SK-N-SH treated with all-trans-retinoic acid at 6 μM for 48 hours (cell line): Measurements from ENCODE around the gene NLRP8.

Experiments used
- ATAC-seq: fragments of 200-7000 bp; cut with Tn5 transposase; 3 replicates; pipeline ENCODE4 v1.9.1; 2020; ENCODE audit warnings: mild to moderate bottlenecking, moderate library complexity
- ARNTL ChIP-seq: fragments of 450-650 bp; formaldehyde crosslinking; IDR thresholded peaks from 2 replicates; pipeline ENCODE4 v1.5.0; 2020; ENCODE audit warnings: low read depth, mild to moderate bottlenecking, moderate library complexity, borderline replicate concordance
- BACH2 ChIP-seq: fragments of 250-450 bp; sonication (Bioruptor Pico); IDR thresholded peaks from 2 replicates; pipeline ENCODE4 v1.9.0; 2021; ENCODE audit warnings: mild to moderate bottlenecking, borderline replicate concordance
- CSDC2 ChIP-seq: fragments of 250-450 bp; sonication (Bioruptor Pico); IDR thresholded peaks from 2 replicates; pipeline ENCODE4 v1.5.0; 2020; ENCODE audit warnings: mild to moderate bottlenecking, moderate library complexity
- ESRRG ChIP-seq: fragments of 250-450 bp; sonication (Bioruptor Pico); IDR thresholded peaks from 2 replicates; pipeline ENCODE4 v1.6.1; 2021; ENCODE audit warnings: mild to moderate bottlenecking
- OSR1 ChIP-seq: fragments of 250-450 bp; sonication (Bioruptor Pico); IDR thresholded peaks from 2 replicates; pipeline ENCODE4 v1.8.0; 2022; ENCODE audit warnings: moderate library complexity, mild to moderate bottlenecking, inconsistent platforms
- PPARA ChIP-seq: fragments of 250-450 bp; sonication (Bioruptor Pico); IDR thresholded peaks from 2 replicates; pipeline ENCODE4 v1.5.0; 2020; ENCODE audit warnings: mild to moderate bottlenecking, borderline replicate concordance
- RARB ChIP-seq: fragments of 250-450 bp; sonication (Bioruptor Pico); IDR thresholded peaks from 2 replicates; pipeline ENCODE4 v1.8.0; 2021; ENCODE audit warnings: mild to moderate bottlenecking, moderate library complexity
- SNAI2 ChIP-seq: fragments of 250-450 bp; sonication (Bioruptor Pico); IDR thresholded peaks from 2 replicates; pipeline ENCODE4 v1.5.0; 2020; ENCODE audit warnings: mild to moderate bottlenecking, moderate library complexity
- TOX ChIP-seq: fragments of 250-450 bp; sonication (Bioruptor Pico); IDR thresholded peaks from 2 replicates; pipeline ENCODE4 v1.8.0; 2021; ENCODE audit warnings: mild to moderate bottlenecking, moderate library complexity, borderline replicate concordance
- ZC3H10 ChIP-seq: fragments of 250-450 bp; sonication (Bioruptor Pico); IDR thresholded peaks from 2 replicates; pipeline ENCODE4 v1.5.1; 2021; ENCODE audit warnings: mild to moderate bottlenecking, moderate library complexity
- ZFP3 ChIP-seq: fragments of 250-450 bp; sonication (Bioruptor Pico); IDR thresholded peaks from 2 replicates; pipeline ENCODE4 v1.5.0; 2020; ENCODE audit warnings: mild to moderate bottlenecking, moderate library complexity
- ZFP30 ChIP-seq: fragments of 450-650 bp; formaldehyde crosslinking; IDR thresholded peaks from 2 replicates; pipeline ENCODE4 v1.5.0; 2022; ENCODE audit warnings: mild to moderate bottlenecking, moderate library complexity
- ZNF565 ChIP-seq: fragments of 450-650 bp; formaldehyde crosslinking; conservative IDR thresholded peaks from 2 replicates; pipeline ENCODE4 v1.5.0; 2020; ENCODE audit warnings: low read depth, mild to moderate bottlenecking, moderate library complexity
- ZNF70 ChIP-seq: fragments of 450-650 bp; formaldehyde crosslinking; IDR thresholded peaks from 2 replicates; pipeline ENCODE4 v1.5.0; 2020; ENCODE audit warnings: mild to moderate bottlenecking, moderate library complexity
- ZNF8 ChIP-seq: fragments of 450-650 bp; formaldehyde crosslinking; IDR thresholded peaks from 2 replicates; pipeline ENCODE4 v1.5.0; 2020; ENCODE audit warnings: mild to moderate bottlenecking, moderate library complexity
- TF ChIP-seq, protein P1 (sequence below): fragments of 250-450 bp; sonication (Bioruptor Pico); IDR thresholded peaks from 2 replicates; pipeline ENCODE4 v1.5.0; 2020; ENCODE audit warnings: mild to moderate bottlenecking, moderate library complexity
- TF ChIP-seq, protein P2 (sequence below): fragments of 250-450 bp; sonication (Bioruptor Pico); IDR thresholded peaks from 2 replicates; pipeline ENCODE4 v1.5.1; 2020; ENCODE audit warnings: low read depth, mild to moderate bottlenecking, moderate library complexity
- TF ChIP-seq, protein P3 (sequence below): fragments of 250-450 bp; sonication (Bioruptor Pico); IDR thresholded peaks from 2 replicates; pipeline ENCODE4 v1.8.0; 2020; ENCODE audit warnings: mild to moderate bottlenecking, moderate library complexity, borderline replicate concordance
- TF ChIP-seq, protein P4 (sequence below): fragments of 250-450 bp; sonication (Bioruptor Pico); IDR thresholded peaks from 2 replicates; pipeline ENCODE4 v1.5.1; 2021; ENCODE audit warnings: mild to moderate bottlenecking, moderate library complexity
- TF ChIP-seq, protein P5 (sequence below): fragments of 250-450 bp; sonication (Bioruptor Pico); IDR thresholded peaks from 2 replicates; pipeline ENCODE4 v1.8.0; 2021; ENCODE audit warnings: low read depth, mild to moderate bottlenecking, moderate library complexity, borderline replicate concordance

NLRP8 gene

DNA sequence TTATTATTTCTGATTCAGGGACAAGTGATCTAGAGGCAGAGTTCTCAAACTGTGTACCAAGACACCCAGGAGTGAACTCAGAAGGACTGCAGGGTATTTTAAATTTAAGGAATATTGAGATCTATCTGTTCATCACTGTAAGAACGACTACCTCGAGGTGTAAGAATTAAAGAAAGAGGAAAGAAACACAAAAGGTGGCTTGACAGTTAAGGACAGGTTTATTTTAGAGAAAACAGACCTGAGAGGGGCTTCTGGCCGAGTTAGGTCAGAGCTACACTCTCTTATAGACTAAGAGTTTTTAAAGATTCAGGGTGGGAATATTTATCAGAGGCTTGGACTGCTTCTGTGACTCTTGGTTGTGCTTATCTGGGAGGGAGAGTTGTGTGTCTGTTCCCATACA lies 26.4 kb downstream of the NLRP8 start (continued):
- TF ChIP-seq ESRRG (CRISPR knock-in tag) = no peak
- no peak for TF ChIP-seq OSR1
- no peak for TF ChIP-seq CSDC2 (CRISPR knock-in tag)
- no peak for TF ChIP-seq ZFP30 (CRISPR knock-in tag)
- TF ChIP-seq SNAI2 (CRISPR knock-in tag) = no peak
- TF ChIP-seq ZNF565 (CRISPR knock-in tag) = no peak
- TF ChIP-seq, all 23 proteins: peak for 0

DNA sequence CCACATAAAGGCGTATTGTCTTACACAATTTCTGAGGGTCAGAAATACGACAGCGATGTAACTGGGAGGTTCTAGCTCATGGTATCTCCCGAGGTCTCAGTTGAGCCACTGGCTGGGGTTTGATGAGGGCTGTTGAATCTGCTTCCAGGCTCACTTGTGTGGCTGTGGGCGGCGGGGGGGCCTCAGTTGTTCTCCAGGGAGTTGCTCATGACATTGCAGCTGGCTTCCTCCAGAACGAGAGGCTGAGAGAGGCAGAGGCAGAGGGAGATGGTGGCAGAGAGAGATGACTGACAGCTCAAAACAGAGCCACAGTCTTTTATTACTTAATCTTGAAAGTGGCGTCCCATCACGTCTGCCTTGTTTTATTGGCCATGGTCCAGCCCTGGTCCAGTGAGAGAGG lies 32.8 kb downstream of the NLRP8 start:
- ATAC-seq = no peak
- TF ChIP-seq ZFP3 (CRISPR knock-in tag) (no peak), ARNTL (CRISPR knock-in tag) (no peak), ZC3H10 (CRISPR knock-in tag) (no peak)
- TF ChIP-seq, protein P1, sequence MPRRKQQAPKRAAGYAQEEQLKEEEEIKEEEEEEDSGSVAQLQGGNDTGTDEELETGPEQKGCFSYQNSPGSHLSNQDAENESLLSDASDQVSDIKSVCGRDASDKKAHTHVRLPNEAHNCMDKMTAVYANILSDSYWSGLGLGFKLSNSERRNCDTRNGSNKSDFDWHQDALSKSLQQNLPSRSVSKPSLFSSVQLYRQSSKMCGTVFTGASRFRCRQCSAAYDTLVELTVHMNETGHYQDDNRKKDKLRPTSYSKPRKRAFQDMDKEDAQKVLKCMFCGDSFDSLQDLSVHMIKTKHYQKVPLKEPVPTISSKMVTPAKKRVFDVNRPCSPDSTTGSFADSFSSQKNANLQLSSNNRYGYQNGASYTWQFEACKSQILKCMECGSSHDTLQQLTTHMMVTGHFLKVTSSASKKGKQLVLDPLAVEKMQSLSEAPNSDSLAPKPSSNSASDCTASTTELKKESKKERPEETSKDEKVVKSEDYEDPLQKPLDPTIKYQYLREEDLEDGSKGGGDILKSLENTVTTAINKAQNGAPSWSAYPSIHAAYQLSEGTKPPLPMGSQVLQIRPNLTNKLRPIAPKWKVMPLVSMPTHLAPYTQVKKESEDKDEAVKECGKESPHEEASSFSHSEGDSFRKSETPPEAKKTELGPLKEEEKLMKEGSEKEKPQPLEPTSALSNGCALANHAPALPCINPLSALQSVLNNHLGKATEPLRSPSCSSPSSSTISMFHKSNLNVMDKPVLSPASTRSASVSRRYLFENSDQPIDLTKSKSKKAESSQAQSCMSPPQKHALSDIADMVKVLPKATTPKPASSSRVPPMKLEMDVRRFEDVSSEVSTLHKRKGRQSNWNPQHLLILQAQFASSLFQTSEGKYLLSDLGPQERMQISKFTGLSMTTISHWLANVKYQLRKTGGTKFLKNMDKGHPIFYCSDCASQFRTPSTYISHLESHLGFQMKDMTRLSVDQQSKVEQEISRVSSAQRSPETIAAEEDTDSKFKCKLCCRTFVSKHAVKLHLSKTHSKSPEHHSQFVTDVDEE (CRISPR knock-in tag) = no peak
- TF ChIP-seq, protein P2, sequence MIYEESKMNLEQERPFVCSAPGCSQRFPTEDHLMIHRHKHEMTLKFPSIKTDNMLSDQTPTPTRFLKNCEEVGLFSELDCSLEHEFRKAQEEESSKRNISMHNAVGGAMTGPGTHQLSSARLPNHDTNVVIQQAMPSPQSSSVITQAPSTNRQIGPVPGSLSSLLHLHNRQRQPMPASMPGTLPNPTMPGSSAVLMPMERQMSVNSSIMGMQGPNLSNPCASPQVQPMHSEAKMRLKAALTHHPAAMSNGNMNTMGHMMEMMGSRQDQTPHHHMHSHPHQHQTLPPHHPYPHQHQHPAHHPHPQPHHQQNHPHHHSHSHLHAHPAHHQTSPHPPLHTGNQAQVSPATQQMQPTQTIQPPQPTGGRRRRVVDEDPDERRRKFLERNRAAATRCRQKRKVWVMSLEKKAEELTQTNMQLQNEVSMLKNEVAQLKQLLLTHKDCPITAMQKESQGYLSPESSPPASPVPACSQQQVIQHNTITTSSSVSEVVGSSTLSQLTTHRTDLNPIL (CRISPR knock-in tag) = no peak

DNA sequence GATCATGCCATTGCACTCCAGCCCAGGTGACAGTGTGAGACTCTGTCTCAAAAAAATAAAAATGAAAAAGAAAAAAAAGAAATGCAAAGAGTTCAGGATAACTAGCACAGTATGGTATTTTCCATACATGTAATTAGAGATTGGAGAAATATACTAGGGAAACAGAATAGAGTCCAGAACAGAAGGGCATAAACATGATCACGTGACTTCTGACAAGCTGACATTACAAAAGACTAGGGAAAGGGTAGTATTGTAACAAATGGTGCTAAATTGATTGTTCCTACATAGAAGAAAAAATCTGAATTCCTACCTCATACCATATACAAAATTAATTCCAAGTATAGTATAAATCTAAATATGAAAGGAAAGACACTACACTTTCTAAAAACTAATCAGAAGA lies 37.6 kb downstream of the NLRP8 start:
- ATAC-seq = no peak
- TF ChIP-seq SNAI2 (CRISPR knock-in tag) (no peak), ZC3H10 (CRISPR knock-in tag) (no peak), ZNF8 (CRISPR knock-in tag) (no peak), ARNTL (CRISPR knock-in tag) (no peak), PPARA (CRISPR knock-in tag) (no peak), RARB (CRISPR knock-in tag) (no peak), OSR1 (no peak), ZFP3 (CRISPR knock-in tag) (no peak), ZFP30 (CRISPR knock-in tag) (no peak), ZNF565 (CRISPR knock-in tag) (no peak), TOX (no peak), BACH2 (CRISPR knock-in tag) (no peak), CSDC2 (CRISPR knock-in tag) (no peak), ZNF70 (CRISPR knock-in tag) (no peak), ESRRG (CRISPR knock-in tag) (no peak)
- TF ChIP-seq, protein P3, sequence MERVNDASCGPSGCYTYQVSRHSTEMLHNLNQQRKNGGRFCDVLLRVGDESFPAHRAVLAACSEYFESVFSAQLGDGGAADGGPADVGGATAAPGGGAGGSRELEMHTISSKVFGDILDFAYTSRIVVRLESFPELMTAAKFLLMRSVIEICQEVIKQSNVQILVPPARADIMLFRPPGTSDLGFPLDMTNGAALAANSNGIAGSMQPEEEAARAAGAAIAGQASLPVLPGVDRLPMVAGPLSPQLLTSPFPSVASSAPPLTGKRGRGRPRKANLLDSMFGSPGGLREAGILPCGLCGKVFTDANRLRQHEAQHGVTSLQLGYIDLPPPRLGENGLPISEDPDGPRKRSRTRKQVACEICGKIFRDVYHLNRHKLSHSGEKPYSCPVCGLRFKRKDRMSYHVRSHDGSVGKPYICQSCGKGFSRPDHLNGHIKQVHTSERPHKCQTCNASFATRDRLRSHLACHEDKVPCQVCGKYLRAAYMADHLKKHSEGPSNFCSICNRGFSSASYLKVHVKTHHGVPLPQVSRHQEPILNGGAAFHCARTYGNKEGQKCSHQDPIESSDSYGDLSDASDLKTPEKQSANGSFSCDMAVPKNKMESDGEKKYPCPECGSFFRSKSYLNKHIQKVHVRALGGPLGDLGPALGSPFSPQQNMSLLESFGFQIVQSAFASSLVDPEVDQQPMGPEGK (CRISPR knock-in tag) = no peak
- TF ChIP-seq, protein P4, sequence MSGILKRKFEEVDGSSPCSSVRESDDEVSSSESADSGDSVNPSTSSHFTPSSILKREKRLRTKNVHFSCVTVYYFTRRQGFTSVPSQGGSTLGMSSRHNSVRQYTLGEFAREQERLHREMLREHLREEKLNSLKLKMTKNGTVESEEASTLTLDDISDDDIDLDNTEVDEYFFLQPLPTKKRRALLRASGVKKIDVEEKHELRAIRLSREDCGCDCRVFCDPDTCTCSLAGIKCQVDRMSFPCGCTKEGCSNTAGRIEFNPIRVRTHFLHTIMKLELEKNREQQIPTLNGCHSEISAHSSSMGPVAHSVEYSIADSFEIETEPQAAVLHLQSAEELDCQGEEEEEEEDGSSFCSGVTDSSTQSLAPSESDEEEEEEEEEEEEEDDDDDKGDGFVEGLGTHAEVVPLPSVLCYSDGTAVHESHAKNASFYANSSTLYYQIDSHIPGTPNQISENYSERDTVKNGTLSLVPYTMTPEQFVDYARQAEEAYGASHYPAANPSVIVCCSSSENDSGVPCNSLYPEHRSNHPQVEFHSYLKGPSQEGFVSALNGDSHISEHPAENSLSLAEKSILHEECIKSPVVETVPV (CRISPR knock-in tag) = no peak
- TF ChIP-seq, protein P1 (CRISPR knock-in tag) = no peak
- TF ChIP-seq, protein P2 (CRISPR knock-in tag) = no peak
- TF ChIP-seq, protein P5, sequence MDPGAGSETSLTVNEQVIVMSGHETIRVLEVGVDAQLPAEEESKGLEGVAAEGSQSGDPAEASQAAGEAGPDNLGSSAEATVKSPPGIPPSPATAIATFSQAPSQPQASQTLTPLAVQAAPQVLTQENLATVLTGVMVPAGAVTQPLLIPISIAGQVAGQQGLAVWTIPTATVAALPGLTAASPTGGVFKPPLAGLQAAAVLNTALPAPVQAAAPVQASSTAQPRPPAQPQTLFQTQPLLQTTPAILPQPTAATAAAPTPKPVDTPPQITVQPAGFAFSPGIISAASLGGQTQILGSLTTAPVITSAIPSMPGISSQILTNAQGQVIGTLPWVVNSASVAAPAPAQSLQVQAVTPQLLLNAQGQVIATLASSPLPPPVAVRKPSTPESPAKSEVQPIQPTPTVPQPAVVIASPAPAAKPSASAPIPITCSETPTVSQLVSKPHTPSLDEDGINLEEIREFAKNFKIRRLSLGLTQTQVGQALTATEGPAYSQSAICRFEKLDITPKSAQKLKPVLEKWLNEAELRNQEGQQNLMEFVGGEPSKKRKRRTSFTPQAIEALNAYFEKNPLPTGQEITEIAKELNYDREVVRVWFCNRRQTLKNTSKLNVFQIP (CRISPR knock-in tag) = no peak
